GM23338 (cell line): ENCODE data around the gene RABL6. TPM values are rescaled to one million over a fixed set of nuclear protein-coding genes. Genes with fewer than 3 reads are reported as not detected.

Source experiments
- ATAC-seq: fragments of 200-7000 bp; cut with Tn5 transposase; 3 replicates; pipeline ENCODE4 v1.9.1; 2020
- DNase-seq: peaks from one replicate; pipeline ENCODE4 v3.0.0-alpha.2; 2015; ENCODE audit warnings: low spot score
- H2AFZ ChIP-seq: fragments of 200-600 bp; sonication (generic); 2 replicates; pipeline ENCODE4 v1.8.0; 2016; ENCODE audit warnings: antibody characterized with exemption, mild to moderate bottlenecking, moderate library complexity
- H3F3A ChIP-seq: fragments of 200-600 bp; sonication (generic); replicated peaks from 2 replicates; pipeline ENCODE4 v1.8.0; 2017; ENCODE audit warnings: antibody characterized with exemption, mixed run types, low read depth
- H3K27ac ChIP-seq: fragments of 200-600 bp; sonication (generic); 2 replicates; pipeline ENCODE4 v1.6.1; 2016; ENCODE audit warnings: low read depth
- H3K27me3 ChIP-seq: fragments of 200-600 bp; sonication (generic); 2 replicates; pipeline ENCODE4 v1.8.0; 2016; ENCODE audit warnings: mild to moderate bottlenecking, mixed run types, moderate library complexity; ENCODE audit not compliant: insufficient read depth
- H3K36me3 ChIP-seq: fragments of 200-600 bp; sonication (generic); 2 replicates; pipeline ENCODE4 v1.8.0; 2016; ENCODE audit warnings: mild to moderate bottlenecking; ENCODE audit not compliant: insufficient read depth
- H3K4me1 ChIP-seq: fragments of 200-600 bp; sonication (generic); 2 replicates; pipeline ENCODE4 v1.8.0; 2016; ENCODE audit warnings: mild to moderate bottlenecking, moderate library complexity; ENCODE audit not compliant: insufficient read depth
- H3K4me2 ChIP-seq: fragments of 200-600 bp; sonication (generic); 2 replicates; pipeline ENCODE4 v1.7.1; 2017; ENCODE audit warnings: mixed run types
- H3K4me3 ChIP-seq: fragments of 200-600 bp; sonication (generic); 2 replicates; pipeline ENCODE4 v1.6.1; 2016; ENCODE audit warnings: mixed run types
- H3K79me2 ChIP-seq: fragments of 200-600 bp; sonication (generic); replicated peaks from 2 replicates; pipeline ENCODE4 v1.8.0; 2017; ENCODE audit warnings: mild to moderate bottlenecking; ENCODE audit not compliant: insufficient read depth
- H3K9me2 ChIP-seq: fragments of 200-600 bp; sonication (generic); 2 replicates; pipeline ENCODE4 v1.8.0; 2017; ENCODE audit not compliant: insufficient read depth
- H4K20me1 ChIP-seq: fragments of 200-600 bp; sonication (generic); replicated peaks from 2 replicates; pipeline ENCODE4 v1.8.0; 2017; ENCODE audit warnings: mild to moderate bottlenecking; ENCODE audit not compliant: insufficient read depth
- H3K27ac Mint-ChIP-seq: 2 replicates; pipeline ENCODE4 v1.8.0; 2020; ENCODE audit warnings: inconsistent platforms, mild to moderate bottlenecking, moderate library complexity, mixed read lengths
- H3K27me3 Mint-ChIP-seq: 3 replicates; pipeline ENCODE4 v1.8.0; 2022; ENCODE audit warnings: low read depth, mild to moderate bottlenecking, moderate library complexity, mixed read lengths, inconsistent platforms; ENCODE audit not compliant: insufficient read depth, poor library complexity
- H3K36me3 Mint-ChIP-seq: 3 replicates; pipeline ENCODE4 v1.8.0; 2021; ENCODE audit warnings: low read depth, mild to moderate bottlenecking, inconsistent platforms, moderate library complexity, mixed read lengths
- H3K4me1 Mint-ChIP-seq: 3 replicates; pipeline ENCODE4 v1.8.0; 2020; ENCODE audit warnings: mild to moderate bottlenecking, inconsistent platforms, mixed read lengths
- H3K4me3 Mint-ChIP-seq: 3 replicates; pipeline ENCODE4 v1.8.0; 2021; ENCODE audit warnings: moderate library complexity, mild to moderate bottlenecking, inconsistent platforms, mixed read lengths
- H3K9me3 Mint-ChIP-seq: 3 replicates; pipeline ENCODE4 v1.8.0; 2020; ENCODE audit warnings: moderate library complexity, mild to moderate bottlenecking, inconsistent platforms, mixed read lengths
- CREB1 ChIP-seq: fragments of 250-450 bp; sonication (Bioruptor Pico); IDR thresholded peaks from 2 replicates; pipeline ENCODE4 v1.5.0; 2020; ENCODE audit warnings: low read depth, mild to moderate bottlenecking, moderate library complexity
- CTCF ChIP-seq, 2 experiments: fragments of 200-600 bp in 1 of 2; sonication (generic) in 1 of 2; conservative IDR thresholded peaks; 2 replicates each; pipeline versions ENCODE4 v1.5.1 to v1.6.1; 2016 to 2017; ENCODE audit warnings: antibody characterized with exemption in 2 of 2, low read depth in 2 of 2, mild to moderate bottlenecking in 2 of 2, moderate library complexity in 1 of 2
- ETS1 ChIP-seq: IDR thresholded peaks from 2 replicates; pipeline ENCODE4 v1.6.1; 2016; ENCODE audit warnings: antibody characterized with exemption
- EZH2 ChIP-seq: fragments of 200-600 bp; sonication (generic); IDR thresholded peaks from one replicate; pipeline ENCODE4 v1.8.0; 2017; ENCODE audit warnings: antibody characterized with exemption, mild to moderate bottlenecking, low read depth; ENCODE audit not compliant: unreplicated experiment
- EZH2phosphoT487 ChIP-seq: fragments of 200-600 bp; sonication (generic); IDR thresholded peaks from one replicate; pipeline ENCODE4 v1.8.1; 2018; ENCODE audit warnings: antibody characterized with exemption; ENCODE audit not compliant: unreplicated experiment
- JUNB ChIP-seq: IDR thresholded peaks from one replicate; pipeline ENCODE4 v1.6.1; 2016; ENCODE audit warnings: antibody characterized with exemption; ENCODE audit not compliant: unreplicated experiment
- NANOG ChIP-seq: IDR thresholded peaks from 2 replicates; pipeline ENCODE4 v1.6.1; 2016; ENCODE audit warnings: antibody characterized with exemption, borderline replicate concordance
- POLR2AphosphoS5 ChIP-seq: IDR thresholded peaks from 2 replicates; pipeline ENCODE4 v1.6.1; 2016; ENCODE audit warnings: antibody characterized with exemption, low read depth
- REST ChIP-seq: IDR thresholded peaks from one replicate; pipeline ENCODE4 v1.6.1; 2018; ENCODE audit warnings: antibody characterized with exemption; ENCODE audit not compliant: unreplicated experiment
- STAT1 ChIP-seq: IDR thresholded peaks from one replicate; pipeline ENCODE4 v1.6.1; 2016; ENCODE audit warnings: antibody characterized with exemption; ENCODE audit not compliant: unreplicated experiment
- ZNF114 ChIP-seq: fragments of 250-450 bp; sonication (Bioruptor Pico); IDR thresholded peaks from 2 replicates; pipeline ENCODE4 v1.5.0; 2020; ENCODE audit warnings: mild to moderate bottlenecking, moderate library complexity
- polyA plus RNA-seq: library from polyadenylated mRNA; unstranded; fragments of >200 nt; fragmentation: Nextera tagmentation; extraction: Ambion mirVana; gene quantifications from 2 replicates; pipeline ENCODE4 v1.2.1, GENCODE V29; 2016
- total RNA-seq: library from RNA; depleted of rRNA; stranded (reverse); fragments of >200 nt; shearing (Covaris generic); gene quantifications from 2 replicates; pipeline ENCODE4 v1.2.3, GENCODE V29; 2014

The RABL6 gene
- total and polyA plus RNA-seq, 2 experiments from 2014 or later, result 59.1 to 127 TPM

- Histone ChIP-seq H3K36me3 (no peaks in the 10 kb centered on the region), H3K4me1 (no peaks in the 10 kb centered on the region), H2AFZ (no peak overlapping the region), H3K4me3 (no peak overlapping the region), H3K9me2 (no peaks in the 10 kb centered on the region), H3K79me2 (no peaks in the 10 kb centered on the region), H4K20me1 (no peaks in the 10 kb centered on the region), H3K4me2 (no peak overlapping the region), H3K27ac (no peak overlapping the region), H3K27me3 (no peaks in the 10 kb centered on the region), H3F3A (no peaks in the 10 kb centered on the region; the same call in 1 of the 2 replicates)
- peaks cover 8% of the 10 kb centered on the region; the same call in 1 of the 3 replicates for H3K9me3 Mint-ChIP-seq
- H3K4me3 Mint-ChIP-seq, result no peak overlapping the region
- no peaks in the 10 kb centered on the region for H3K36me3 Mint-ChIP-seq
- ATAC-seq (peak; percentile 5), DNase-seq (no peak)
- H3K27me3 Mint-ChIP-seq, result peaks cover 14% of the 10 kb centered on the region
- TF ChIP-seq ZNF114 (no peak), EZH2 (no peak), STAT1 (no peak), NANOG (no peak), CTCF (conservative IDR thresholded peaks at IDR 0.05; ENCODE audit: low read depth in 2 of 2) (no peak), EZH2phosphoT487 (no peak), CREB1 (CRISPR knock-in tag) (no peak), REST (no peak), ETS1 (no peak), POLR2AphosphoS5 (no peak), JUNB (no peak)
- H3K4me1 Mint-ChIP-seq, result no peaks in the 10 kb centered on the region
- H3K27ac Mint-ChIP-seq, result no peak overlapping the region
Observed at GRCh38 chr9:136881691-136882108, 74.0 kb downstream of the RABL6 start.
